HG02884 (cell line): ENCODE data around the gene KIAA1210.

Experiments used
- ATAC-seq: cut with Tn5 transposase; IDR thresholded peaks from one replicate; pipeline ENCODE4 v1.9.1; 2021; ENCODE audit warnings: mild to moderate bottlenecking, moderate library complexity; ENCODE audit not compliant: unreplicated experiment

KIAA1210 gene

DNA sequence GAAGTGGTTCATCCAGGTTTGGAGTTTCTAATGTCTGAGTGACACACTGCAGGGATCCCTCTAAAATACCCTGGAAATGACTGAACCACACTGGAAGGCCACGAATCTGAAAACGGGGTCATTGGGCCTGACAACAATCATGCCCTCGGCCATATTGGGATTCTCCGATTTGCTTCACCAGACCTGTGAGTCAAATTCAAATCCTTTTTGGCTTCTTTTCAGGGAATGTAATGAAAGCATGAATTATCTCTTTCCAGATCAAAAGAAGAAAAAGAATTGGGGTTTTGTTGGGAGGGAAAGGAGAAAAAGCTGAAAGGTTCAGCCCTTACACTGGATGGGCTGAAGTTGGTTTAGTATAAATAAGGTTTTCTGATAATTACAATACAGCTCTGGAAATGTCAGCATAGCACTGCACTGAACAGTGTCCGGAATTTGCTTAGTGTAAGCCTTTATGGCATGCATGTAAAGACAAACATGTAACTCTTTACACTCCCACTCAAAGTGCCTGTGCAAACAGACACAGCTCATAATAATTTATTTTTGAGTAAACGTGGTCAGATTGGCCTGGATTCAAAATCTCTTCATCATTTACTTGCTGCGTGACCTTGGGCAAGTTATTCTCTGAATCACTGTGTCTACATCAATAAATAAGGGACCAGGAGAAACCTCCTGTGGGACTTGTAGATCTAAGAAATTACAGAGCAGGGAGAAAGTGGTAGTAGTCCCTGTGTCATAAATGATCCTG, 33.4 kb downstream of the KIAA1210 start:
- no peak for ATAC-seq

DNA sequence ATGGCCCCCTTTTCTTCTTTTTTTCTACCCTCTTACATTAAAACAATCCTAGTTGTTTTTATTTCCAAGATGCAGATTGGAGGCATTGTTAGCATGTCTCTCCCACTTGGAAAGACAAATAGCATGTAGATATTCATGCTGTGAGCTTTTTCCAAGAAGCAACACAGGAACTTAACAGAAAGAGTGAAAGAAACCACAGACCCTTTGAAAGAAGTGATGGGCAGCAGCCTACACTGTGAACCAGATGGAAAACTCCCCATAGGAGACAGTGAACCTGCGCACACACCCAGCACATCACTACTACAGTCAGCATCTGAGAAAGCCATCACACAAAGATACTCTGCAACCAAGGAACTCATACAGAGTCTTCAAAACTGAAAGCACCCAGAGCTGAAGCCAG, 37.0 kb downstream of the KIAA1210 start:
- ATAC-seq, result no peak

DNA sequence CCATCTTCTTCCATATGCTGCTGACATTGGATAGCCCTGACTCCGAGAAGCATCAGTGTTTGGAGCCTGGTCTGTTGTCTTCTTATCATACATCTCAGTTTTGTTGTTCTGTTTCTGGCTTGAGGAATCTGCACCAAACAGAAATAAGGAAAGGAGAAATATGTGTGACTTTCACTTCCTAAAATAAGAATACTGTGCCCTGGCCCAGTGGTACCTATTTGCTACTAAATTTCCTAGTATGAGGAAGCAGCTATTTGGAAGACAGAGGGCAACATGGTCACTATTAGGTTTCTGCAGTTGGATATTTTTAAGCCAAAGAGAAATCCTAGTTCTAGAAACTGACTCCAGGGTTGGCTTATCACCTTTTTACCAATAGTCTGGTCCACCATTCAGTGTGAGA, 38.0 kb downstream of the KIAA1210 start:
- no peak for ATAC-seq

DNA sequence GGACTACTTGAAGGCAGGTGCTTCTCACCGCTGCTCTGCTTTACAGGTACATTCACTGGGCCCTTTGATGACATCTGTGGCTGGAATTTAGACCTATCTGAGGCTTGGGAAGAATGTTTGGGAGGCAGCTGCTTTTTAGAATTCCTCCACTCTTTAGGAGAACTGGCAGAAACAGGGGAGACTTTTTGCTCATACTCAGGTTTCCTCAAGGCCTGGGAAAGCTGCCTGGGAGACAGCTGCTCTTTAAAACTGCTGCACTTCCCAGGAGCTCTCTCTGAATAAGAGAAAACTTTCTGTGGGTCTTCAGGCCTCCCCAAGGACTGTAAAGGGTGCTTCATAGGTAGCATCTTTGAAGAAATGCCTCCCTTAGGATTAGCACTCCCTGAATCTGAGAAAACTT, 40.5 kb downstream of the KIAA1210 start:
- no peak for ATAC-seq

DNA sequence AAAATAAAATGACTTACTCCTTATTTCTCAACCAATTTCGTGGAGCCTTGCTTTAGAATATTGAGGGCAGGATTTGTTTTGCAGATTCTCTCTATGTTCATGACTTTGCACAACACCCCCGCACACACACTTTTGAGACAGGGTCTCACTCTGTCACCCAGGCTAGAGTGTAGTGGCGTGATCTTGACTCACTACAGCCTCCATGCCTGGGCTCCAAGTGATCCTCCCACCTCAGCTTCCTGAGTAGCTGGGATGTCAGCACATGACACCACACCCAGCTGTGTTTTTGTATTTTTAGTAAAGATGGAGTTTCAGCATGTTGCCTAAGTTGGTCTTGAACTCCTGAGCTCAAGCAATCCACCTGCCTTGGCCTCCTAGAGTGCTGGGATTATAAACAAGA, 42.8 kb downstream of the KIAA1210 start:
- ATAC-seq, result no peak

DNA sequence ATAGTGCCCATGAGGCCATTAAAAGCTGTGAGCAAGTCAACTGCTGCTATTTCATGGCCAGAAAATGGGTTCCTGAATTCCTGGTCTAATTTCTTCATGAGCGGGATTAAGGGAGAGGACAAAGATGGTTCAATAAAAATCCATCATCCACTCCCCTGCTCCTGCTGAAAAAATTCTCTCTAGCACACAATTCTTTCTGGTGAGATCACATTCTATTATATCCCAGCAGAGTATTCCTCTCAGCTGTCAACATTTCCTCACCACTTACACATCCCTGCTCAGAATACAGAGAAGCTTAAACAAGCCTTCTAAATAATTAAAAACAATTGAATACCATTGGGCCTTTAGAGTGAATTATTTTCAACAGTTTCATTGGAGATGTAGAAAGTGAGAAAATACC, 45.3 kb downstream of the KIAA1210 start:
- no peak for ATAC-seq

DNA sequence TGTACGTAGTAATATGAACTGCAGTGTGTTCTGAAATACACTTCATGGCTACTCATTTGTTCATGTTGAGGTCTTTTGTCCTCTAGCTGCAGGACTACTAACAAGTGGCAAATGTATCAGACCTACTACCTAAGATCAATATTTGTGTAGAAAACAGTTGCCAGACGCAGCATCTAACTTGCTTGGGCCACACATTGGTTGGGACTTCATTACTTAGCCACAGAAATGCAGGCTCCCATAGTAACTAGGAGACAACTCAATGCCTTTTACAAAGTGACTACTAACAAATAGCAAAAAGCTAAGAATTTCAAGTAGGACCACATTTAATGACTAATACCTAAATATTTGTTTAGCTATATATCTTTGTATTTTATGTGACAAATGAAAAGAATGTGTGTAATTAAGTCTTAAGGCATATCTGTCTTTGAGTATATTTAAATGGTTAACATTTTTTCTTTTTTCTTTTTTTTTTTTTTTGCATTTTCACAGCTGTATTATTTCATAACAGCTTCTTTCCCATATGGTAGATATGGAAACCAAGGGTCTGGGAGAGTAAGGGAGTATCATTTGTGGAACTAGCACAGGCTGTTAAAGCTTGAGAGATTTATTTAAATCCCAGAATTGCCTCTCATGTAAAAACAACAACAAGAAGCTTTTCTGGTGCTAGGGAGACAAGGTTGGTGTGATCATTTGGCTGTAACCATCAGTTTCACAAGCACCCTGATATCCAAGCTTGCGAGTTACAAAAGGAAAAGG, 52.2 kb downstream of the KIAA1210 start:
- no peak for ATAC-seq

DNA sequence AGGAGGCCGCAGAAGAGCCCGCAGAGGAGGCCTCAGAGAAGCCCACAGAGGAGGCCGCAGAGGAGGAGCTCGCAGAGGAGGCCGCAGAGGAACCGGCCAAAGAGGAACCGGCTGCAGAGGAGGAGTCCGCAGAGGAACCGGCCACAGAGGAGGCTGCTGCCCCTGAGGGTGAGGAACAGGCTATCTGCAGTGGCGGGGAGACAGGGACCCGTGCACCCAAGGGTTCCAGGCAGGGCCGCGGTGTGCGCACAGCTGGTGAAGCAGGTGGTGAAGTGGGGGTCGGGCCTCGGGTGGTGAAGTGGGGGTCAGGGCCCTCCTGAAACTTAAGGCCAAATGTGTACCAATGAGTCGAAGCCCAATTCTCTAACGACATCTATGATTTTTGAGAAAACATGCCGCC, 53.7 kb downstream of the KIAA1210 start:
- ATAC-seq, result no peak

DNA sequence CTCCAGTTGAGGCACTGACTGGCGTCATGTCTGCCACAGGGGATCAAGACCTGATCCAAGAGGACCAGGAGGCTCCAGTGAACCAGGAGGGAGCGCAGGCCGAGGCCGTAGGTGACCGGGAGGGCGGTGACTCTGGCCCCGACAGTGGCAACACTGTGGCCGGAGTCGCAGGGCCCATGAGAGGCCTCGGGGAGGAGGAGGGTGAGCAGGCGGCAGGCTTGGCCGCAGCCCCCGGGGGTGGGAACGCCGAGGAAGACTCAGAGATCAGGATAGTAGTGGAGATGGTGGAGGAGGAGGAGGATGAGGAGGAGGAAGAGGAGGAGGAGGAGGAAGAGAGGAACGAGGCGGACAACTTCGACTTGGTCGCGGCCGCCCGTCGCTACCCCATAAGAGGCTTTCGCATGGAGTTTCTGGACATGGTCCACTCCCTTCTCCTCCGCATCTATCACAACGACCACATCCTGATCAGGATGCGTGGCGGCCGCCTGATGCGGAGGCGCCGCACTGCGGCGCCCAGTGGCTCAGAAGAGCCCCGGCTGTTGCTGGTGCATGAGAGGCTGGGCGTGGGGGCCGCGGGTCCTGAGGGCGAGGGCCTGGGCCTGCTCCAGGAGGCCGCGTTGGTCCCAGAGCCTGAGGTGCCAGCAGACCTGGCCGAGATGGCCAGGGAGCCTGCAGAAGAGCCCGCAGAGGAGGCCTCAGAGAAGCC, 54.3 kb downstream of the KIAA1210 start:
- ATAC-seq, result no peak

DNA sequence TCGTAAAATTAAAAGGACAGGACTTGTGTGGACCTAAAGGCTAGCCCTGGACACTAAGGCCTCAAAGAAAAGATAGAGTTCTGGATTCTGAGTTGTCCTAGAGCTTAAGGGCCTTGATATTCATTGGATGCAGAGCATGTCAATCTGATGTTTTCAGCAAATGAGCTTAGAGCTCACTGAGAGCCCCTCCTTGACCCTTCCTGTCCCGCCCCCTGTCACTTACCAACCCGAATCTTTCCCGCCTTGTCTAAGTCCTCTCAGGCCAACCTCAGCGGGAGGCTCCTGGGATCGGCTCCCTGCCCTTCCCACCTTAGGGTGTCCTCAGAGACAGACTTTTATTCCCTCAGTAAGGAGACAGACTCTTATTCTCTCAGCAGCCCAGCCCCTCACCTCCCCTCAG, 54.9 kb downstream of the KIAA1210 start, which contains the start of gene CT47C1:
Gene CT47C1, plus strand, starts transcription at position 250 of the 400 bp plus-strand sequence. CDS start 233 bp downstream, outside the sequence.
- ATAC-seq, result no peak

DNA sequence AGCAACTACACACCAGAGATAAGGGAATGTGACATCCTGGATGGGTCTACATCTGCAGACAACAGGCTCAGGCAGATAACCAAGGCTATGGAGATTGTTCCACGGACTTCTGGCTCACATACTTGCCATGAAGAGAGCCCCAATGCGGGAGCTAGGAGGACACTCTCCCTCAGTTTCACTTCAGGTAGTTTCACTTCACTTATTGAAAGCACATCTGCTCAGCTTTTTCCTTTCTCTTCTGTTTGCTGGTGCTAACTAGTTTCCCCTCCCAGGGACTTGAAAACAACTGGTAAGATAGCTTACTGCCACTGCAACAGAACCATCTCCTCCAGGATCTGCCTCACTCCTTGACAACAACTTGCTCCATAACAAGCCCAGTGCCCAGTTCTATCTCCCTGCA, 56.2 kb downstream of the KIAA1210 start:
- ATAC-seq, result peak; percentile 82

DNA sequence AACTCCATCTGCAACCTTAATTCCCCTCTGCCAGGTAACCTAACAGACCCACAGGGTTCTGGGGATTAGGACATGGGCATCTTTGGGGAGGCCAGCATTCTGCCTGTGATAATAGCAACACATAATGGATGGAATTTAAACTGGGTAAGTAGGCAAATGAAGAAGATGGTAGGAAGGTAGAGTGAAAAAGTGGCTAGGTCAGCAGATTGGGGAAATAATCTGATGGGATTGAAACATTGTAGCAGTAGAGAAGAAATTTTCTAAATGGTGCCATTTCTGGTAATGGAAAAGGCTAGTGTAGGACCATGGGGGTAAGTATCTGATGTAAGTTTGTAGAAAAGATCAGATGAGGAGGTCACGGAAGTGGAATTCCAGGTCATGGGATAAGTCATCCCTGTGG, 57.9 kb downstream of the KIAA1210 start:
- ATAC-seq, result no peak

DNA sequence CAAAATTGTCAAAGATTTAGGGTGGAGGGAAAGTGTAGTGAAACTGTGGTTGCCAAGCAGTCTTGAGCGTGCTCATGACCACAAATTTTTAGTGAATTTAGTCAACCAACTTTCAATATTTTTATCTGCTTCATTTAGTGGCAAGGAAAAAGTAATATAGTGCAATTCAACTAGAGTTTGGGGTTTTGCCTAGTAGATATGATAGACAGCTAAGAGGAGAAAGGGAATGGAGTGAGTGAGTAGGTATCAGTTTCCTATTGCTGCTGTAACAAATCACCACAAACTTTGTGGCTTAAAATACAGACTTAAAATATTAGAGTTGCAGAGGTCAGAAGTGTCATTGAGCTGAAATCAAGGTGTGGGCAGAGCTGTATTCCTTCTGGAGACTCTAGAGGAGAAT, 58.5 kb downstream of the KIAA1210 start:
- no peak for ATAC-seq

DNA sequence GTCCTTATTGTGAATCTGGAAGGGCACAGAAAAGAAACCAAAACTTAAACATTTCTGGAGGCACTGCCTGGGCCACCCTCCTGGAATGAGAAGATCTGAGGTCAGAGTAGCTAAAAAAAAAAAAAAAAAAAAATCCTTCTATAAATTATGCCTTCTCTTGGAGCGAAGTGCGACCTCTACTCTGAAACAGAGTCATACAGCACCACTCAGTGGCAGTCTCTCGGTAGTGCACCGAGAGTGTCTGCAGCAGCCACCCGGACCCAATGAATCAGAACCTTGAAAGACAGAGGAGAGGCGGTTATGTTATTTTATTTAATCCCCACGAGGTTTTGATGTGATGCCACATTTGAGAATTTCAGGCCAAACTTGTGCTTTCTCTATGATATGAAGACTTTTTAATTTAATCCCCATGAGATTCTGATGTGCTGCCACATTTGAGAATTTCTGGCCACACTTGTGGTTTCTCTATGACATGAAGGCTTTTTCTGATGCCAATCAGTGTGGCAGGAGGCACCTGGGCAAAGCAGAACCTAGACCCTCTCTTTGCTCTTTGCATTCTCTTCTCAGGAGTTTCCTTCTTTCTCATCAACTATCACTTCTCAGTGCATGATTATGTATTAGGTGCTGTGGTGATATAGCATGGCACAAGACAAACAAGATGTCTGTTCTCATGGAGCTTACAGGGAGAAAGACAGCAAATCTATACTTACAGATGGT, 60.4 kb downstream of the KIAA1210 start:
- ATAC-seq, result no peak

DNA sequence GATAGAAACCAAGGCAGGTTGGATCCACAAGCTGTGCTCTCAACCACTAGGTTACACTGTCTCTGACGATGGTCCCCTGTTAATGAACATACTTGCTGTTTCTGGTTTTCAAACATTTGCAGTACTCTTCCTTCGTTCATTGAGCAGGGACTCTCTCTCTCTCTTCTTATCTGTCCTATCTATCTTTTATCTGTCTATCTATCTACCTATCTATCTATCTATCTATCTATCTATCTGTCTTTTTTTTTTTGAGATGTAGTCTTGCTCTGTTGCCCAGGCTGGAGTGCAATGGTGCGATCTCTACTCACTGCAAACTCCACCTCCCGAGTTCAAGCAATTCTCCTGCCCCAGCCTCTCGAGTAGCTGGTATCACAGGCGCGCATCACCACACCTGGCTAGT, 64.2 kb downstream of the KIAA1210 start:
- no peak for ATAC-seq

DNA sequence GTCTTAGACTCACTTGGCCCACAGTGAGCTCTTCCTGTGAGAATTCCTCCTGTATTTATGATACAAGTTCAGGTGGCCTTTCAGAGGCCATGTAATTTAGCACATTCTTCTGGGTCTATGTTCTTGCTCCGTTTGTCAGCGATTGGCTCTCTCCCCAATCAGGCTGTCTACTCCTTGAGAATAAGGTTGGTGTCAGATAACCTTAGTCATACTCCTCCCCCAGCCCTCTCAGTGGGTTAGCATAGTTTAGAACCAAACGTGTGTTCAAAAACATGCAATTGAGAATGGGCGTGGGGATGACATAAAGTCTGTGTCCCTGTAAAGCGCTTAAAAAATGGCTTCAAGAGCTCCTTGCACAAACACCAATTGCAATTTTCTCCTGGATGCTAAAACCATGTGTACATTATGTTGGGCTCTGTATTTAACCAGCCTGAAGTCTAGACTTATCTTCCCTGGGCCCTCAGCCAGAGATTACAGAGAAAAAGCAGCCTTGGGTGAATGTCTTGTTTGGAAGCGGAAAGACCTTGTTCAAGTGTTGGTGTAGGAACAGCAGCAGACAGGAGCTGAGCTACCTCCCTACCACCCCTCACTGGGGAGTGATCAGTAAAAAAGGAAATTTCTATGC, 64.8 kb downstream of the KIAA1210 start:
- ATAC-seq, result no peak

DNA sequence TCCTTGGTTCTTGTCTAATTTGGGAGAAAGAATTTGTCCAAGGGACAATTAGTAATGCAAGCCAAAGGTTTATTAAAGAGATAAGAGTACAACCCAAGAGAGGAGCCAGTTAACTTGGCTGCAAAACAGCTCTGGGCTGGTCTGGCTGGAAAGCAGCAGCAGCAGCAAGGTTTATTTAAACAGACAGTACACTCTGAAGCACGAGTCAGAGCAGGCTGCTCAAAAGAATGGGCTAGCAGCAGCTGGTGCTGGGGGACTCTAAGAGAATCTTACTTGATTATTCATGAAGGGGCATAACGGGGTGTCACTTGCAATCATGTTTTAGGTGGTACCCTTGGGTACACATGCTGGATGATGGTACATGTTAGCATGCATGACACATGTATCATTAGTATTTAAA, 71.9 kb downstream of the KIAA1210 start:
- no peak for ATAC-seq

DNA sequence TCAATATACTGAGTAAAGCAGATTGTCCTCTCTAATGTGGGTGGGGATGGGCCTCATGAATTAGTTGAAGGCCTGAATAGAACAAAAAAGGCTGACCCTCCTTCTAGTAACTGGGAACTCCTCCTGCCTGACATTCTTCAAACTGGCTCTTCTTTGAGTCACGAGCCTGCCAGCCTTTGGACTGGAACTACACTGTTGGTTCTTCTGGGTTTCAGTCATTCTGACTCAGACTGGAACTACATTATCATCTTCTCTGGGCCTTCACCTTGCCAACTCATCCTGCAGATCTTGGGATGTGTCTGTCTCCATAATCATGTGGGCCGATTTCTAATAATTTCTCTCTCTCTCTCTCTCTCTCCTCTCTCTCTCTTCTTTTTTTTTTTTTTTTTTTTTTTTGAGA, 81.7 kb downstream of the KIAA1210 start:
- ATAC-seq, result no peak

DNA sequence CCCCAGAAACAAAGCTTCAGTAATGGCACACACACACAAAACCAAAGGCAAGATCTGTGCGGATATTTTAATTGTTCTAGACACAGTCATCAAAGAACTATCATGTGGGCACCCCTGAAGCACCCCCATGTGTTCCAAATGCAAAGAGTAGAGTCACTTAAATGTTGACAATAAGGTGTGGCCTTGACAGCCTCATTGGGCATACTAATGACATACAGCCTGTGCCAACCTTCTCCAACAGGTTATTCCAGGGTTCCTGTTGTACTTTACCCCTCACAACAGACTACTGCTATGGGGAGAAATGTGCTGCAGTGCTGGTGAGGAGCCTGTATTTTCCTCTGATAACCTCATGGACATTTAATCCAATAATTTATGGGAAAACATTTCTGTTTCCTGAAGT, 84.6 kb downstream of the KIAA1210 start:
- no peak for ATAC-seq

DNA sequence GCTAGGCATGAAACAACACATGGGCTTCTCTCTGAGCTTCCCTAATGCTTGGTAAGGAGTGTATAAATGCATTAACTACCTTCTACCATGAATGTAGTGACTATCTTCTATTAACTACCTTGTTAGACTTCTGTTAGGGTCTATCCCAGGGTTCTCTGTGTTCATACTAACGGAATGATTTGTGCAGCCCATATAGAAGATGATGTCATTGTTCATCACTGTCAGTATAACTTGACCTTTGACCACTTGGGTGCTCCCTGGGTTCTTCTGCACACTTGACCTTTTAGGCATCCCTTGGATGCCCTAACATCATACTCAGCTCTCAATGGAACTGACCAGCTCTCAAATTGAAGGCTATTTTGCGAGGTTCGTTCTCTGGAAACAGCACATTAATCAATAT, 85.6 kb downstream of the KIAA1210 start:
- ATAC-seq, result no peak

DNA sequence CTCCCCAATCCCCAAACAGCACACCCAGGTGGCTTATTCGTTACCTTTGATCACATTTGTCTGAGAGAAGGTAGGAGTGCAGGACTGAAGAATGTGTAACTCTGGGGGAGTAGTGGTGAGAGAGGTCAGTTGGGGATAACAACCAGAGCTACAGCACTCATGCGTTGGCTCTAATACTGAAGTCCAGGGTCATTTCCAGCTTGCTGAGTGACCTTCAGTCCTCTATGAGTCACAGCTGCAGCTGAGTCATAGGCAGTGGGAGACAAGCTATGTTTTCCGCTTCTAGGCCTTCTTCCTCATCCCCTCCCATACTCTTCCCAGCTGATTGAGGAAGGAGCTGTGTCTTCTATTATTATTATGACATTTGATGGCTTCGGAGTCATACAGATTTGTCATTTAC, 86.4 kb downstream of the KIAA1210 start:
- ATAC-seq, result no peak
